Stomach (tissue), 4 donors: ENCODE measurements around the gene KIRREL3.

Source experiments
- CTCF ChIP-seq, 7 experiments: fragments of 450-650 bp in 4 of 7; fragments of 200-600 bp in 3 of 7; sonication (generic) in 3 of 7; IDR thresholded peaks; one replicate each; pipeline ENCODE4 v1.5.1; 2016 to 2019; ENCODE audit warnings: antibody characterized with exemption in 7 of 7, control low read depth in 2 of 7, mild to moderate bottlenecking in 1 of 7
- POLR2A ChIP-seq, 4 donors: fragments of 450-650 bp; IDR thresholded peaks; one replicate each; pipeline ENCODE4 v1.6.1; 2016; ENCODE audit warnings: antibody characterized with exemption in 4 of 4, control low read depth in 2 of 4, mild to moderate bottlenecking in 1 of 4, moderate library complexity in 1 of 4
- POLR2AphosphoS5 ChIP-seq, 3 donors: sonication (generic); formaldehyde crosslinking; IDR thresholded peaks; one replicate each; pipeline ENCODE4 v1.6.1; 2016; ENCODE audit warnings: antibody characterized with exemption in 3 of 3

- TF ChIP-seq POLR2AphosphoS5 (IDR thresholded peaks at IDR 0.05) = no peak
- no peak for TF ChIP-seq CTCF (IDR thresholded peaks at IDR 0.05)
- TF ChIP-seq POLR2A (IDR thresholded peaks at IDR 0.05) = no peak
These were observed 508.1 kb downstream of the KIRREL3 start for GRCh38 chr11:126492331-126493082.
